Limb (tissue), 2 donors: Measurements from ENCODE around the gene RHOA.

Experiments used
- DNase-seq, 2 donors: peaks; one replicate each; pipeline ENCODE4 v3.0.0-alpha.2; 2016; ENCODE audit errors: extremely low spot score in 2 of 2

The RHOA gene

DNA sequence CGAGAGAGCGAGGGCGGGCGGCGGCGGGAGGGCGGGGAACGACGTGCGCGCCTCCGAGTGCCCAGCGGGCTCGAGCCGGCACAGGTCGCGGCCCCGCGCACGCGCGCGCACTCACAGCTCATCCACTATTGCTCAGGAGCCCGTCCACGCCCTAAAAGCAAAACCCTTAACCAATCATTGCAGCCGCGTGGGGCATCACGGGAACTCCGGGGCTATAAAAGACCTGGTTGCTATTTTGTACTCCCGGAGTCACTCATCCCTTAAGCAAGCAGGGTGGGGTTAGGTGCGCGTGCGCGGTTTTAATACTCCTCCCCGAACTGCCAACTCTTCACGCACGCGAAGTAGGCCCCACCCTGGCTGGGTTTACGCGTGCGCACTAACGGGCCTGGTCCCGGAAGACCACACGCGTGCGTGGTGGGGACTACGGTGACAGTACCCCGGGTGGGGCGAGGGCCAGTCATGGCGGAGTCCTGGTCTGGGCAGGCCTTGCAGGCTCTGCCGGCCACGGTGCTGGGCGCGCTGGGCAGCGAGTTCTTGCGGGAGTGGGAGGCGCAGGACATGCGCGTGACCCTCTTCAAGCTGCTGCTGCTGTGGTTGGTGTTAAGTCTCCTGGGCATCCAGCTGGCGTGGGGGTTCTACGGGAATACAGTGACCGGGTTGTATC lies at the start of gene RHOA, which contains the start of gene TCTA:
TSS of gene RHOA (minus strand) at position 9 of the 664 bp plus-strand sequence. CDS start 36,387 bp downstream, outside the sequence.
TSS of gene TCTA (plus strand) at position 456 of the 664 bp plus-strand sequence. CDS start at position 460, 4 bp downstream.
- peak; percentile 99 to 100 for DNase-seq

DNA sequence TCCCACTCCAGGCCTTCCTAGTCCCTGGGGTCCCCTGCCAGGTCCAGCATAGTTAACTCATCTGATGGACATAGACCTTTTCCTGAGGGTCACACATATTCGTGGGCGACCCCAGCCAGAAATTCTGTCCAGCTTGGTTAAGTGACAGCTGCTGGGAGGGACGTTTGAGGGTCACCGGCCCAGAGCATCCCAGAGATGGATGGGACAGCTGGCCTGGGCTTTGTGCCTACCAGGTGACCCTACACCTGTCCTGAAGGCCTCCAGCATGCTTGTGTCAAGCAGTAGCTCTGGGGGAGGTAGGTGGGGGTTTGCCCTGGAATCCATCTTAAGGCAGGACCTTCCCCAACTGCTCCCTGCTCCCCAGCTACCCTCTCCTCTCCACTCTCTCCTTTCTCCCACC lies 49.2 kb upstream of the RHOA start:
- DNase-seq: no peak

DNA sequence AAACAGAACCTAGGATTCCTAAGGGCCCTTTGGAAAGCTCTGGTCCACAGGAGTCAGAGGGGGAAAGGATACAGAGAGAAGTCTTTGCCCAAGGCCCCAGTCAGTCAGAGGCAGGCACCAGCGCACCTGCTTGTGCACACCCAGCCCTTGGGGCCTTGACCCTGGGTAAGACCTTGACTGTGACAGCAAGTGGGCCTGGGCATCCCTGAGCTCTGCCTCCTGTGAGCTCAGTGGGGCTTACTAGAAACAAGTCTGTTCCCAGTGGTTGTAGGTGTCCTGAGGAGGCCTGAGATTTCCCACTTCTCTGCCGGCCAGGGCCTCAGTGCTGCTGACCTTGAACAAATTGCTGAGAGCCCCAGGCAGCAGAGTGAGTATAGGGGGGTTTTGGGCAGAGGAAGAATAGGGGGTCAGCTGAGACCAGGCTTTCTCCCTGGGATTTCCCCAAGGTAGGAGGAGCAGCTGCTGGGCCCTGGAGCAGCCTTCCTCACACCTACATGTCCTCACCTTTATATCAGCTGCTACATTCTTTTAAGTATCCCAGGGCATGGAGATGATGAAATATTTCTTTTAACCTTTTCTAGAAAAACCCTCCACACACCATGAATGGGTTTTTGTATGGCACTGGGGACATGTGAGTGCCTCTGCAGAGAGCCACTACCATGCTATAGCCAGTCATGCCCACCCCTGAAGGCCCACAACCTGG lies 48.6 kb upstream of the RHOA start:
- DNase-seq: no peak

DNA sequence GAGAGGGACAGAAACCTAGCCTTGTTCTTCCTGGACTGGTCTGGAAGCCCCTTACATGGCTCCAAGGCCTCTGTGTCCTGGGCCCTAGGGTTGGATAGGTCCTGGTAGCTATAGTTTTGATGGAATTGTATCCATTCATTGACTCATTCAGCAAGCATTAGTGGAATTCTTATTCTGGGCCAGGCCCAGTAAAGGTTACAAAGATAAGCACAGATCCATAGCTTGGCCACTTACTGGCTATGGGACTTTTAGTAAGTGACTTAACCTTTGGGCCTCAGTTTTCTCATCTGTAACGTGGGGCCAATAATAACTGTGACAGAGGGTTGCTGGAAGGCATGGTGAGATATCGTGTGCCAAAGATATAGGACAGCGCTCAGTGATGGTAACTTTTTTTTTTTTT lies 44.7 kb upstream of the RHOA start:
- DNase-seq: no peak

DNA sequence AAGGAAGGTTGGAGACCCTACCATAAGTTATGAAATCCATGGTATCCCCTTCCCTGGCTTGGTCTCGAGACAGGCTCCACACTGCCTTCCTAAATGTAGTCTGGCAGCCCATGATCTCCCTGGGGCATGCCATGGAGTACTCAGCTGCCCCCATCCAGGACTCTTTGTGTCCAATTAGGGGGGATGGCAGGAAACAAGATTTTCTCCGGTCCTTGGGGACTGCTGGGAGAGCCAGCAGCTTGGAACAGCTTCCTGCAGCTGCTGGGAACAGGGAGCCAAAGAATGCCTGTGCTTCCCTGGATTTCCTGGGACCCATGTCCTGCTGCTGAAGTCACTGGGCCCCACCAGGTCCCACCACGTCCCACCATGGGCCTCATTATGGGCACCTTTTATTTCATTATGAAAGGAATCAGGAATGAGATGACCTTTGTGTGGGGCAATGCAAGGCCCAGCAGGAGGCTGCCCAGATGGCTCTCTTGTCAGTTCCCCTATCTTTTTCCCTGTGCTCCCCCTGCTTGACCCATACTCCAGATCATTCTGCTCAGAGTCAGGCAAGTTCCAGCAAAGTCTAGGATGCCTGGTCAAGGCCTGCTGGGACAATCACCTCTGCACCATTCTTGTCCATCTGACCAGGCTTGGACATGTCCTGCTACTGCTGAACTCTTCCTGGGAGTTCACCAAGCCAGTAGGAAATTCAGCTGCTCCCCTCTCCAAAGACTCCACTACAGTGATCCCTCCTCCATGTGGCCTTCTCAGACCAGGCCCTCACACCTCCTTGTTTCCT lies 43.3 kb upstream of the RHOA start:
- DNase-seq: peak; percentile 19 to 32

DNA sequence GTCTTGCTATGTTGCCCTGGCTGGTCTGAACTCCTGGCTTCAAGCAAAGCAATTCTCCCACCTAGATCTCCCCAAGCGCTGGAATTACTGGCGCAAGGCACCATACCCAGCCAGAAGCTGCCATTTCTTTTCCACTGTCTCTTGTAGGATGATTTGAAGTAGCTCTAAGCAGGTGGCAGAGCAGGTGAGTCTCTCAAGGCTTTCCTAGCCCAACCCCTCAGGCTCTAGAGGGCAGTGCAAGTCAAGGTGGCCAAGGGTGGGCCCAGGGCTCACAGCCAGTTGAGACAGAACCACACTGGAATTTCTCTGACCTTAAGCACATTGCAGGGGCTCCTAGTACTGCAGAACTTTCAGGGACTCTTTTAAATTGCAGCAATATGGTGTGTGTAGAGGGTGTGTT lies 42.7 kb upstream of the RHOA start:
- DNase-seq: no peak

DNA sequence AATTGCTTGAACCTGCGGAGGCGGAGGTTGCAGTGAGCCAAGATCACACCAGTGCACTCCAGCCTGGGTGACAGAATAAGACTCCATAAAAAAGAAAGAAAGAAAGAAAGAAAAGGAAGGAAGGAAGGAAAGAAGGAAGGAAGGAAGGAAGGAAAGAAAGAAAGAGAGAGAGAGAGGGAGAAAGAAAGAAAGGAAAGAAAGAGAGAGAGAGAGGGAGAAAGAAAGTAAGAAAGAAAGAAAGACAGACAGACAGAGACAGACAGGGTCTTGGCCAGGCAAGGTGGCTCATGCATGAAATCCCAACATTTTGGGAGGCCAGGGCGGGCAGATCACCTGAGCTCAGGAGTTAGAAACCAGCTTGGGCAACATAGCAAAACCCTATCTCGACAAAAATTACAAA lies 41.8 kb upstream of the RHOA start:
- no peak for DNase-seq

DNA sequence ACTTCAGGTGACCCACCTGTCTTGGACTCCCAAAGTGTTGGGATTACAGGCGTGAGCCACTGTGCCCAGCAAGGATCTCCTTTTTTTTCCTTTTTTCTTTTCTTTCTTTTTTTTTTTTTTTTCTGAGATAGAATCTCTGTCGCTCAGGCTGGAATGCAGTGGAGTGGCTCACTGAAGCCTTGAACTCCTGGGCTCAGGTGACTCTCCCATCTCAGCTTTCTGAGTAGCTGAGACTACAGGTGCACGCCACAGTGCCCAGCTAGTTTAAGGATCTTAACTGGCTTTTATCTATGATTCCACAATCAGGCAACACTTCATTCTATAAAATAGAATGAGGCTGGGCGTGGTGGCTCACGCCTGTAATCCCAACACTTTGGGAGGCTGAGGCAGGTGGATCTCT lies 33.6 kb upstream of the RHOA start:
- no peak for DNase-seq

DNA sequence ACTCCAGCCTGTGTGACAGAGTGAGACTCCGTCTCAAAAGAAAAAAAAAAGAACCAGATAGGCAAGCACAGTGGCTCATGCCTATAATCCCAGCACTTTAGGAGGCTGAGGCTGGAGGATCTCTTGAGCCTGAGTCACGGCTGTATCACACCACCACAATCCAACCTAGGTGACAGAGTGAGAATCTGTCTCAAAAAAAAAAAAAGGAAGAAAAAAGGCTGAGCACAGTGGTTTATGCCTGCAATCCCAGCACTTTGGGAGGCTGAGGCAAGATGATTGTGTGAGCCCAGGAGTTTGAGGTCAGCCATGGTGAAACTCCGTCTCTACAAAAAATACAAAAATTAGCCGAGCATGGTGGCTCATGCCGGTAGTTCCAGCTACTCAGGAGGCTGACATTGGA lies 23.0 kb upstream of the RHOA start:
- DNase-seq: no peak

DNA sequence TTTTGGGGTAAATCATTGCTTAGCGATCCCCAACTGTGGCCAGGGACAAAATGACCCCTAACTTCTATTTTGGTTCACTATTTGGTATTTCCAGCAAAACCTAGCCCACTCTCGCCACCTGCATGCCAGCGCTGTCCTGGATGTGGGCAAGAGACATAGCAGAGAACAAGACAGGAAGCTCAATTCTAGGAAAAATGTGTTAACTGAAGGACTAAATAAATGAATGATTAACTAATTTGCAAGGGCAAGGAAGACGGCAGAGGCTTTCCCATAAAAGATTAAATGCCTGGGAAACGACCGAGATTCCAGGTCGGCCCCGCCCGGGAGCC lies 16.9 kb upstream of the RHOA start:
- DNase-seq: no peak

DNA sequence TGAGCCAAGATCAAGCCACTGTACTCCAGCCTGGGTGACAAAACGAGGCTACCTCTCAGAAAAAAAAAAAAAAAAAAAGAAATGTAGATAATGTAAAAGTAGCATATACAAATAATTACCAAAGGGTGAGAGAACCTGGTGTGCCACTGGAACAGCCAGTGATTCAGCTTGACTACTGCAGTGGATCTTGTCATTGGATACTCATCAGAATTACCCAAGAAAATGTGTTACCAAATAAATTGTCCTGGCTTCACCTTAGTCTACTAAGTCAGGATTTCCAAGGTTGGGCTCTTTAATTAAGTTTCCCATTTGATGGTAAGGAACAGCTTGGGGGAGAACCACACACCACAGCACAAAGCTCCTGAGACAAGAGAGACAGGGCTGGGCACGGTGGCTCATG lies 15.8 kb upstream of the RHOA start:
- DNase-seq: no peak

DNA sequence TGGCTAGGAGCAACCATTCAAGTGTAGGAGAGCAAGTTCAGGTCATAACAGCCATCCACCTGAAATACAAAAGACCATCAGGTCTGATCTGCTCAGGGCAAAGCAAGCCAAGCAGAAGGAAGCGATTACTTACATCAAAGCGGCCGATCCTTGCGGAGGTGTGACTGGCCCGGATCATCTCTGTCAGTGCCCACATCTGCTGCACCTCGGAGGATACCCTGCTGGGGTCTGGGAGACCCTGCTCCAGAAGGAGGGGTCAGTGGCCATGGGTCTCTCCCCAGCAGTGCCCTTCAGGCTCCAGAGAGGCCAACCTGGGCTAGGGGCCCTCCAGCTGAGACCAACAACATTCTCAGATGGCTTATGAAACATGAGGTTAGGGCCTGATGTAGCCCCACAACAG lies 13.0 kb upstream of the RHOA start:
- no peak for DNase-seq

DNA sequence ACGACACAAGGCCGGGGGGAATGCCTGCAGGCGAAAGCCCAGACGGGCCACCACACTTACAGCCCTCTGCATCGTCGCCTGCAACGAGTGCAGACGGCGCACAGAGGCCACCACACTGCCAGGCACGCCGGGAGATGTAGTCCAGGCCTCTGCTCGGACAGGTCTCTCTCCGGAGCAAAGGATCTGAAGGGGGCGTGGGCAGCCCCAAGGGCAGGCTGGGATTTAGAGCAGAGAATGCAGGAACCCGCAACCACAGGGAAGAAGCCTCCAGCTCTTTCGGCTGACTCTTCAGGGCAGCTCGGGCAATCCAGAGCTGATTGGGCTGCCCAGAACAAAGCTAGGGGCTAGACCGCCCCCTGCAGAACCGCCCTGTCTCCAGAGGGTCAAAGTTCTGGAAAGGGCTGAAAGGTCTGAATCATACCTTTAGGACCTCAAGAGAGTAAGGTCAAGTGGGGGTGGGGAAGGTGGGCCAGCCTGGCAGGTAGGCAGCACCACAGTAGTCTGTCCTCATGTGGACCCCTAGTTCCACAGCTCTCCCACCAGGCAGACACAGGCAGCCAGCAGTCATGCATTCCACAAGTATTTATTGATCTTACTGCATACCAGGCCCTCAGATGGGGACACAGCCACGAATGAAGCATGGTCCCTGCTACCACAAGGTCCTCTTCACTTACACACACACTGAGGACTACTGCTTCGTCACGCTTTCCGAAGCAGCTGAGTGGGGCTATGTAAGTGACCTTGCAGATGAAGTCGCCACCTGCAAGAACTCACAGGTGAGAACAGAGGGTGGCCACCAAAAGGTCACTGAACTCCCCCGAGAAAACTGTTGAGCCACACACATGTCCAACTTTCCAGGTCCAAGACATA lies 10.8 kb upstream of the RHOA start, which contains the start of gene AMT:
TSS of gene AMT (minus strand) at position 95 of the 870 bp plus-strand sequence. CDS start at position 72, 23 bp downstream.
- DNase-seq: peak; percentile 32 to 65

DNA sequence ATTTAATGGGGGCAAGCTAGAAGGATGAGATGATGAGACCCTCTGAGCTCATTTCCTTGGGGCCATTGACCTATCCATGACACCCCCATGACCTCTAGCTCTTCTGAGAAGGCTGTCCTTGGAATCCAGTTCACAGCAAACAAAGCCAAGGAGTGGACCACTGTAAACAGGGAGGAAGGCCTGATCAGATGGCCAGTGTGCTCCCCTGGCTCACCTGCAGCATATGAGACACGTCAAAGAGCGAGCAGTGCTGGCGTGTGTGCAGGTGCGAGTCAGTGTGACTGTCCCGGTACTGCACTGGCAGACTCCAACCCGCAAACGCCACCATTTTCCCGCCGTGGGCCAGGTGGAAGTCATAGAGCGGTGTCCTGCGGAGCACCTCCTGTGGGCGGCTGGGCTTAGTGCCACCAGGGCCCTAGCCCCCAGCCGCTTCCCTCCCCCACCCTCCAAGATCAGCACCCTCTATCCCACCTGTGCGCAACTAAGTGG lies 10.2 kb upstream of the RHOA start:
- DNase-seq: no peak

DNA sequence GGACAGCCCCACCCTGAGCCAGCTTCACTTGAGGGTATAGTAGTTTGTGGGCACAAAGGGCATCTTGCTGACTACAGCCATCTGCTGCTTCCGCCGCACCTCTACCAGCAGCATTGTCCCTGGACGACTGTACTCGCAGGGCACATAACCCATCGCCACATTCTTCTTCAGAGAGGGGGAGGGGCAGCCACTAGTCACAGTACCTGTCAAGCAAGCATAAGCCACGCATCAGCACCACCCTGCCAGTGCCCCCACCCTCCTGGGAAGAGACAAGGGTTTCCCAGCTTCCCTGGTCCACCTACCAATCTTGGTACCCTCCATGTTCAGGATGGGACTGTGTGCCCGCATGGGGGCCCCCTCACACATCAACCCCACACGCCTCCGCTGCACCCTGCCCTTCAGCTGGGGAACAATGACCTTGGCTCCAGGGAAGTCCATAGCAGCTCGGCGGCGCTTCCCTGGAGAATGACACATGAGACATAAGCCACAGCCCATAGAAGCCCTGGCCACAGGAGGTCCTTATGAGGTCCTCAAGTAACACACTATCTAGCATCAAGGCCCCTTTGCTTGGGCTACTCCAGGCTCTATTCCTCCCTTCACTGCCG lies 5.8 kb upstream of the RHOA start:
- no peak for DNase-seq

DNA sequence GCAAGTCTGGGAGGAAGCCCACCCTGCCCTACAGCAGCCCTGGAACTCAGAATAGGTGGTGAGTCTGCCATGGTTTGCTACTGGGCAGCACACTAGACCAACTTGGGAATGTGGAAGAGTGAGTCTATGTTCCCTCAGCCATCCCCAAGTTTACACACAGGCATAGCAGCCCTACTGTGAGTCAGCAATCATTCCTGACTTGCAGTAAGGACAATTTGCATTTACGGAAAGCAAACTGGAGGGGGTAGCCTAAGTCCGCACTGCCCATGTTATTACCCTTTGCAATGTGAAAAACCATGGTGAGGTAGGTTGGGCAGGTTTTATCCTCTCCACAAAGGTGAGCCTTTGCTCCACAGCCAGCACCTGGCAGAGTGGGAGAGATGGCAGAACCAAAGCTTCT lies 5.1 kb upstream of the RHOA start:
- DNase-seq: no peak

DNA sequence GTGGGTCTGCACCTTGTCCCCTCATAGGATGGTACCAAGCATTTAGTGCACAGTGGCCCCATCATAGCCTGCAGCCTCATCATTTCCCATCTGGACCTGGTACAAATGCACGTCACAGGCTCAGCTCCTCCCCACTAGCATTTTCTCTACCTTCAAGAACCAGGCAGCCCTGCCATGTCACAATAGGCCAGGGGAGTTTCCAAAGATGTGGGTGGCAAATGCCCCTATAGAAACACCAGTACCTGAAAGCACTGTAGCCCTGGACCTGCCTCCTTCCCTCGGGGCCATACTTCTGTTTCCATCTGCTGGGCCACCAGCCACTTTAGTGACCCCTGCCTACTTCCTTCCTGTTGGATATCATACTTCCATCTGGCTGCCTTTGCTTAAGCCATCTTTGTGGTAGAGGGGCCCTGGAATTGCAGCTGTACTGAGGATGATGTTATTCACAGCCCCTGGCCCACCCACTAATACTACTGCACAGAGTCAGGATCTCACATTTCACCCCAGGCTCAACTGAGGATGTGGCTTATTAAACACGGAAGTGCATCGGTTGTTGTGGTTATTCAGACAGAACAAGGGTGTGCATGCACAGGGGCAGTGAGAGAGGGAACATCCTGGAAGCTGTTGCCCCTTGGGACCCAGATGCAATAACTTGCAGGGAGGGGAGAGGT lies 4.3 kb upstream of the RHOA start:
- DNase-seq: no peak

DNA sequence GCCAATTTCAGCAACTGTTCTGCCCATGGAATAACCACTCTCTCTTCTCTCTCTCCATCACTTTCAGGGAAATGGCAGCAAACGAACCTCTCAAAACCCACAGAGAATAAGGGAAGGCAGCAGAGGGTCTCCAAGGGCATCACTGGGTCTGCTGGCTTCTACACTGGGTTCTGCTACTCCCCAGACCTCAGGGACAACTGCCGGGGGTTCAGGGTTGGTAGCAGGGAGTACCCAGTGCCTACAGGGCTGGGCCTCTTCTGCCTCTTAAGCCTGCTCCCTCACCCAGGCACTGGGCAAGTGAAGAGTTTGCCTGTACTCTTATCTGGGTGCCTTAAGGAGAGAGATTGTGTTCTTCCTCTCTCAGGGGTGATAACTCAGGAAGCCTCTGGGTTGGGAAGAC lies 3.0 kb upstream of the RHOA start:
- DNase-seq: no peak

DNA sequence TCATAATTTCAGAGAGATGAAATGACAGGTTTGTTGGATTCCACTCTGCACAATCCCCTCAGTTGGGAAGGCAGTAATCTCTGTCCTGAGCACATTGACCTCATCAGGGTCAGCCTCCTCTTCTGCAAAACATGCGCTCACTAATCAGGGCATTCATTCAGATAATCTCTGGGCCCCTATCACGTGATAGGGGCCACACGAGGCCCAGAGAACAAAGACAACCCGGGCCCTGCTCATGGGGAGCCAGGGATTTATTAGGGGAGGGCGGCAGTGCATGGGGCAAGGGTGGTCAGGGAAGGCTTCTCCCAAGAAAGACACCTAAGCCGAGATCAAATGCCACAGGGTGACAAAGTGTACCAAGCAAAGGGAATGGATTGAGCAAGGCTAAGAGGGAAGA lies 1.6 kb upstream of the RHOA start:
- no peak for DNase-seq

DNA sequence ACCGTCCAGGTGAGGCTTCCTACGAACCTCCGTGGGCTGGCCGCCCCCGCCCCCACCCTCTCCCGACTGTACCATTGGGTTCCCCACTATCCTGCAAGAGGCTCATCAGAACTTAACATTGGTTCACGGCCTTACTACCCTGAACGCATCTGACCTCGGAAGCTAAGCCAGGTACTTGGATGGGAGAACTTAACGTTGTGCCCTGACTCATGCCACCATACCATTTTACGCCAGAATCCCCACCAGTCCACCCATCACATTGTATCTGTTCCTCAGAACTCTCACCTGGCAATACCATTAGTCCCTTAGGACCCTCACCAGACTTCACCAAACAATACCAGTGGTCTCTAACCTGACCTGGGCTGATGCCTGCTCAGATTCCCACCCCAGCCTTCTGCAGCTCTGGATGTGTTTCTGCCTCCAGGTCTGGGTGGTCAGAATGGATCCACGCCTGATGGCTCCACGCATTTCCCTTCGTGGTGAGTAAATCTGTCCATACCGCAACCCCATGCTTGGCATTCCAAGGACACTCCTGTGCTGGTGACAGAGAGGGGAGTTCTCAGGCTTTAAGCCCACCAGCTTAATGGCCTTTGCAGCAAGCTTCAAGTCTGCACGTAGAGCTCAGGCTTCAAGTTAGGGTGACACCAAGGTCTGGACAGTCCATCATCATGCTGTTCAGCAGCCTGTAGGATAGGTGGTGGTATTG lies 1.0 kb upstream of the RHOA start:
- no peak for DNase-seq
